22Rv1 (cell line): Measurements from ENCODE around the gene OPRL1.

Experiments
- CTCF ChIP-seq: fragments of 450-650 bp; IDR thresholded peaks from 2 replicates; pipeline ENCODE4 v1.5.1; 2017; ENCODE audit warnings: mild to moderate bottlenecking
- ZFX ChIP-seq: fragments of 450-650 bp; IDR thresholded peaks from 2 replicates; pipeline ENCODE4 v1.6.1; 2017; ENCODE audit warnings: antibody characterized with exemption, borderline replicate concordance

GRCh38 chr20:64098471-64099013, 18.7 kb downstream of the OPRL1 start:
- TF ChIP-seq CTCF (no peak), ZFX (no peak)
